HG03457 (cell line): ENCODE data around the gene ACTL8.

Experiments used
- ATAC-seq: cut with Tn5 transposase; IDR thresholded peaks from one replicate; pipeline ENCODE4 v1.9.1; 2021; ENCODE audit warnings: moderate number of reproducible peaks; ENCODE audit not compliant: unreplicated experiment

Gene ACTL8

DNA sequence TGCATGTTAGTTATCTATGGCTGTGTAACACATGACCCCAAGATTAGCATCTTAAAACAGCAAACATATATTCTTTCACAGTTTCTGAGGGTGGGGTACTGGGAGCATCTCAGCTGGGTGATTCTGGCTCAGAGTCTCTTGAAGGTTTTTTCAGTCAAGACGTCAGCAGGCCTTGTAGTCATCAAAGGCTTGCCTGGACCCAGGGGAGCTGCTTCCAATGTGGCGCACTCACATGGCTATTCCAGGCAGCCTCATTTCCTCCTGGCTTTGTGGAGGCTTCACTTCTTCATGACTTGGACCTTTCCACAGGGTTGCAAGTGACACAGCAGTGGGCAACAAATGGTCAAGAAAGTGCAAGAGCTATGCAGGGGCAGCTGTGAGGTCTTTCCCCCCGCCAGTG is 114.7 kb downstream of the ACTL8 start:
- ATAC-seq: no peak

DNA sequence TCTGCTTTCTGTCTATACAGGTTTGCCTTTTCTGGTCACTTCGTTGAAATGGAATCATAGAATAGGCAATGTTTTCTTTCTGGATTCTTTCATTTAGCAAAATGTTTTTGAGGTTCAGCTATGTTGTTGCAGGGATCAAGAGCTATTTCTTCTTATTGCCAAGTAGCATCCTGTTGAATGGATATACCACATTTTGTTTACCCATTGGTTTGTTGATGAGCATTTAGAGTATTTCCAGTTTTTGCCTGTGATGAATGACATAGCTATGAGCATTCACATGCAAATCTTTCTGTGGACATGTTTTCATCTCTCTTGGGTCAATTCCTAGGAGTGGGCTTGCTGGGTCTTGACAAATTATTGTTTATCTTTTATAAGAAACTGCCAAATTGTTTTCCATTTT is 115.5 kb downstream of the ACTL8 start:
- ATAC-seq: no peak

DNA sequence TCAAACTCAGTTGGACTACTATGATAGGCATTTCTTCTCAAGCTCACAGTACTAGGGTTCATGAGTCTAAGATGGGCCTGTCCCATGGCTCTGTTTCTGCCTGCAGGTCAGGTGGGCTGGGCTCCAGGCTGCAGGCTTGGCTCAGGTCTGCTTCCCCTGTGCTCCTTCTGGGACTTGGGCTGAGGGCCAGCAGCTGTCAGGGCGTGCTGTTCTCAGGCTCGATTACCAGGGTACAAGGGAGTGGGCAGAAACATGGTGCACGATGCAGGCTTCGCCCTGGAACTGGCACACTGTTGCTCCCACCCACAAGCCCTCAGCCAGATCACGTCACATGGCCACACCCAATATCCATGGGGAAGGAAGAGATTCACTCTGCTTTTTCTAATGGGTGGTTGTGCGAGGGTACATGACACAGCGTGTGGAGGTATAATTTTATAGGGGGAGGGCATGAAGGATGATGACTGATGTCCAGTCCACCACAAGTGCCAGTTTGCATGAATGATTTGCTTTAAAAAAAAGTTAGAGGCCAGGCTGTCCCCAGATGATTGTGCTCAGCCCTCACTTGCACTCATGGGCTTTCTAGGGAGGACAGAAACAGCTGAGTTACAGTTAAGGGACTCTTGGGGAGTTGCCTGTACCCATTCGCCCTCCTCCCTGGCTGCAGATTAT is 118.0 kb downstream of the ACTL8 start:
- ATAC-seq: no peak

DNA sequence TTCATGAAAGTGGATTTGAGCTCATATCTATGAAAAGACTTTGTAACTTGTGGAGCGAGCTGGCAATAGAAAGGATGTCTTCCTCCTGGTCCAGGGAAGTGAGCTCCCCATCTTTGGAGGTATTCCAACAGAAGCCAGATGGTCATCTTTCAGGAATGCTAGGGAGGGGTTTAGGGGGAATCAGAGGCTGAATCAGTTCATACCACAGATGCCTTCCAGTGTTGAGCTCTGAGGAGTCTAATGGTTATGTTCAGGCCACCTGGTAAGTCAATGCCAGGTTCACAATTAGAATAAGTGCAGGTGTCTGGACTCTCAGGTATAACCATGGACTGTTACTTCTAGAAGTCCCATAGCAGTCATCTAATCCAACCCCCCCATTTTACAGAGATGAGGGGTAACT is 119.1 kb downstream of the ACTL8 start:
- no peak for ATAC-seq

DNA sequence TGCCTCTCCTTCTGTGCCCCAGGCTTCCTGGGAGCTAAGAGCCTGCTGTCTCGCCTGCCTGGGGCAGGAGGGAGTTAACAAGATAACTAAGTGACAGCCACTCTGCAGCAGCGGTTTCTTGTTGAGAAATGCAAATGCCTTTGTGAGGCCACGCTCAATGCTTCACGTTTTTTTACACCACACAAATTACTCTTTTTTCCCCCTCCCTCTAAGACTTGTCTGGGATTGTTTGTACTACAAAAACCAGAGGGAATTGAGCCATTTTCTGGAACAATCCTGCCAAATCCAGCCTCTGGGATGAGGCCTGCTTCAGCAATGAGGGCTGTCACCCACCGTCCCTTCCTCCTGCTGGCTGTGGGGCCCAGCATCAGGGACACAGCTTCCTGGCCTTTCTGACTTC is 119.6 kb downstream of the ACTL8 start:
- no peak for ATAC-seq

DNA sequence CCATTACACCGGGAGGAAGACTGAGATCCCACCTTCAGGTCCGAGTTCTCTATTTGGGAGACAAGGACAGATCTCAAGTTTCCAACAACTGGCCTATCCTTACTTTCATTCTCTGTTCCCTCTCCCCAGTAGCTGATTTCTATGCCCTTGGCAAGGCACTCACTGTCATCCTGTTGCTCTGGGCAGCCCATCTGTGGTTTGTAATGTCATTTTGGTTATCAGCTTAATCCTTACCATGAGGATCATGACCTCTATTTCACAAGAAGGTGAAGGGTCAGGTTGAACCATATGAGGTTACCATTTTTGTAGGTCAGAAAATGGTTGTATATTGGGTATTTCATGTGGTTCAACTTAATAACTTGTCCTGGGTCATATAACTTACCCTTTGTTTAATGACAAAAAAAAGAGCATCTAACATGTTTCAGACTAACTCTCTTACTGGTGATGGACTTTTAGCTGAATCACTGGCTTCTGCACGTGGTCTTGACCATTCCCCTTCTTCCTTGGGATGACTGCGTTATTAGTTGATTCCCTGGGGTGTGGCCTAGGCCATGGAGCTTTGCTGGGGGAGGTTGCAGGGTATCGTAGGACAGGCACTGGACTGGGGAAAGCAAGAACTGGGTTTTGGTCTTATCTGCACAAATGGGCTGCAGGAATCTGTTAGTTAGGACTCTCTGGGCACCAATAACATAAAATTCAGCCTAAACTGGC is 120.2 kb downstream of the ACTL8 start:
- ATAC-seq: no peak

DNA sequence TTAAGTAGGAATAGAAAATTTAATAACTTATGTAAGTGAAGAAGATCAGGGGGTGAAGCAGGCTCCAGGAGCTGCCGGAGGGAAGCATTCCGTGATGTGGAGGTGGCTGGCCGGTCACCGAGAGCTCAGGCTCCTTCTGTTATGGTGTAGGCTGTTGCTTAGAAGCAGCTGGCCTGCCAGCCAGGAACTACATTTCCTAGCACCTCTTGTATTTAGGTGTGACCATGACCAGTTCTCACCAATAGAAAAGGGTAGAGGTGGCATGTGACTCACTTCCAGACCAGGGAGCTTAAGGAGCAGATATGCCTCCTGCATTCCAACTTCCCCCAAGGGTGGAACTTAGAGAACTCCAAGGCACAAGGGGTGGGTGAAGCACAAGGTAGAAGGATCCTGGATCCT is 120.7 kb downstream of the ACTL8 start:
- ATAC-seq: no peak
